ENCODE measurements around the gene ZNF576. TPM values are rescaled to one million over a fixed set of nuclear protein-coding genes. Genes with fewer than 3 reads are reported as not detected.

The ZNF576 gene
- total and polyA plus RNA-seq, 2 of the 4 experiments (the other 2 are of a cell fraction) = 13.8 to 19.5 TPM

- Histone ChIP-seq H3K14ac (replicated peaks; ENCODE audit: low read depth, low read length) (no peak overlapping the region), H3K27me3 (ENCODE audit: control insufficient read depth, insufficient read depth, low read length) (no peaks in the 10 kb centered on the region), H2BK120ac (ENCODE audit: low read depth, low read length) (no peak overlapping the region), H2AK9ac (replicated peaks; ENCODE audit: low read depth, low read length, poor library complexity) (no peak overlapping the region), H4K91ac (ENCODE audit: insufficient read depth, low read depth, low read length) (no peak overlapping the region), H3K9ac (ENCODE audit: low read depth, low read length) (no peak overlapping the region), H3K23ac (ENCODE audit: low read depth, low read length) (no peak overlapping the region), H4K8ac (ENCODE audit: low read depth in 2 of 2, low read length in 2 of 2) (no peak overlapping the region), H4K5ac (ENCODE audit: low read depth, low read length) (no peak overlapping the region), H3K56ac (ENCODE audit: extremely low read depth, insufficient read depth, low read length) (no peak overlapping the region), H3K4me2 (ENCODE audit: low read depth, low read length) (no peak overlapping the region), H3K9me1 (ENCODE audit: insufficient read depth, low read length) (peaks cover 9% of the 10 kb centered on the region), H3K9me3 (ENCODE audit: control insufficient read depth, insufficient read depth, low read length) (no peaks in the 10 kb centered on the region), H2BK15ac (ENCODE audit: low read depth, low read length) (no peak overlapping the region), H2AFZ (replicated peaks; ENCODE audit: low read length, poor library complexity) (no peak overlapping the region), H3K79me1 (ENCODE audit: low read depth in 1 of 2, low read length in 2 of 2) (peaks cover 15 to 35% of the 10 kb centered on the region in 2 experiments), H3K4me1 (ENCODE audit: control insufficient read depth, insufficient read depth, low read length) (no peaks in the 10 kb centered on the region), H3K18ac (ENCODE audit: low read depth, low read length) (no peak overlapping the region), H3K4ac (ENCODE audit: low read depth, low read length) (no peak overlapping the region), H3K27ac (ENCODE audit: insufficient read depth, low read length) (no peak overlapping the region), H3K36me3 (ENCODE audit: control insufficient read depth, insufficient read depth, low read length) (peaks cover 15% of the 10 kb centered on the region), H4K20me1 (ENCODE audit: insufficient read depth, low read length) (peaks cover 15% of the 10 kb centered on the region), H3K4me3 (ENCODE audit: insufficient read depth, low read depth, low read length) (no peak overlapping the region), H2BK20ac (ENCODE audit: low read depth, low read length) (no peak overlapping the region), H2AK5ac (ENCODE audit: low read depth, low read length) (no peak overlapping the region), H2BK5ac (ENCODE audit: low read depth, low read length, poor library complexity, severe bottlenecking) (no peak overlapping the region)
- CTCF ChIA-PET = no interaction called here
- no TSS peak for BruUV-seq (replicated peaks)
- DNase-seq (no peak), ATAC-seq (ENCODE audit: low read depth) (no peak)
- no CpG with 5 or more reads among the region's 7 CpGs for WGBS, 2 experiments (ENCODE audit: extremely low coverage in 2 of 2, insufficient read length in 1 of 2)
- dilution Hi-C loops (cut with HindIII; ENCODE audit: low sequenced_read_pairs, unreplicated experiment) = no loop called here
- no peak for TF ChIP-seq BHLHE40 (IDR thresholded peaks at IDR 0.05; ENCODE audit: low read depth, low read length)
- TF ChIP-seq CHD1 (IDR thresholded peaks at IDR 0.05; ENCODE audit: low read depth, low read length) = no peak
- no peak for TF ChIP-seq MAFK (IDR thresholded peaks at IDR 0.05; ENCODE audit: low read depth, low read length)
- no peak for TF ChIP-seq FOS (IDR thresholded peaks at IDR 0.05; ENCODE audit: low read depth, low read length)
- POLR2A ChIA-PET (ENCODE audit: unreplicated experiment) = interaction anchor here (0.5 kb wide), 1 partner anchor 69 kb away, joined by 3 read pairs; no protein-coding TSS in a partner anchor
- in situ Hi-C loops (cut with MboI; ENCODE audit: low sequenced_read_pairs) = no loop called here
- intact Hi-C loops (cut with micrococcal nuclease) = no loop called here
These were observed 9.6 kb downstream of the ZNF576 start for GRCh38 chr19:43605875-43606568.

Measured in IMR-90 (cell line).